ENCODE measurements around the gene ARHGEF19. TPM values are rescaled to one million over a fixed set of nuclear protein-coding genes. Genes with fewer than 3 reads are reported as not detected.

ARHGEF19 gene
- total RNA-seq, 1 experiment from 2014 or later, result 21.1 TPM

DNA sequence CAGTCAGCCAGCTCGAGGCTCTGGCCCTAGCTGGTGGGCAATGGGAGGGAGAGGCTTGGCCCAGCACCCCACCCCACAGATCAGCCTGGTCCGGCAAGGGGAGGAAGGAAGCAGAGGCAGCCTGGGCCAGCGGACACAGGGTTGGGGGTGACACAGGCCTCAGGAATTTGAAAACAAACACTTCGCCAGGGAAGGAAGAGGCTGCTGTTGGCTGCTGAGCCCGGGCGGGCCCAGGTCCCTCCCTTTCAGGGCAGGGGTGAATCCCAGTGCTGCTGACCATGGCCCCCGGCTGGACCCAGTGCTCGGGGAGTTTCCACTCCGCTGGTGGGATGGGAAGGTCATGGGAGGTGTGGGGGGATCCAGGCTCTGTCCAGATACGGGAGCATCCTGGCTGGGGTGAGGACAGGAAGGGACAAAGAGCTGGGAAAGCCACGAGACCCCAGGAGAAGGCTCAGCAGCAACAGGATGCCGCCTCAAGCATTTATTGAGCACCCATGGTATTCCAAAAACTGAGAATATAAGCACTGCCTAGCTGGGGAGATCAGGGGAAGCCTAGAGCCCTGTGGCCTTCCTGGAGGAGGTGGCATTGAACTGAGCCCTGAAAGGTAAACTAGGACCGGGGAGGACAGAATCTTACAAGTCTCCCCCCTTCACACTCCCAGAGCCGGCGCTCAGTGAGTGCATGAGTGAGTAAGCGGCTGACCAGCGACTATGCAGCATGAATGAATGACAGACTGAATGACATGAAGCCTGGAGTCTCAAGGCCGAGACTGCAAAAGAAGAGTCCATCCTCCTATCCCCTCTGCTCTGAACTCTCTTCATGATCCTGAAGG, 30.3 kb downstream of the ARHGEF19 start:
- no peak overlapping the region for H4K8ac ChIP-seq (replicated peaks; ENCODE audit: insufficient read length, low read depth, low read length)
- no peak overlapping the region for H3K23ac ChIP-seq (ENCODE audit: insufficient read length, low read depth, low read length)
- Mint-ChIP-seq H3K27ac (peak overlapping the region; percentile 94 to 98 (median 96)), H3K27me3 (ENCODE audit: low read depth) (peaks cover 3% of the 10 kb centered on the region), H3K4me3 (peak overlapping the region in 1 of 2 experiments; percentile 50; a peak in 1 of 5 replicates), H3K9me3 (no peaks in the 10 kb centered on the region), H3K36me3 (ENCODE audit: insufficient read depth in 1 of 3, low read depth in 3 of 3) (no peaks in the 10 kb centered on the region), H3K4me1 (peaks cover 12 to 20% of the 10 kb centered on the region in 2 experiments)
- no peak overlapping the region for H3K27ac ChIP-seq (ENCODE audit: insufficient read length, low read depth, low read length)
- no peaks in the 10 kb centered on the region for H3K79me2 ChIP-seq (ENCODE audit: insufficient read depth, low read length)
- no peak overlapping the region for H3K4ac ChIP-seq (ENCODE audit: low read depth, low read length)
- no peak overlapping the region for H2BK5ac ChIP-seq (ENCODE audit: insufficient read length, low read length)
- H2AFZ ChIP-seq (ENCODE audit: low read length), result no peak overlapping the region
- H4K5ac ChIP-seq (ENCODE audit: insufficient read length, low read depth, low read length), result no peak overlapping the region
- H3K27me3 ChIP-seq (ENCODE audit: insufficient read depth, low read length), result no peaks in the 10 kb centered on the region
- H3K14ac ChIP-seq (ENCODE audit: insufficient read depth, low read length), result peak overlapping the region; percentile 88
- H2AK5ac ChIP-seq (ENCODE audit: insufficient read length, low read length), result no peak overlapping the region
- H3K18ac ChIP-seq (ENCODE audit: insufficient read length, low read depth, low read length), result peak overlapping the region; percentile 78
- H3K23me2 ChIP-seq (ENCODE audit: insufficient read length, low read depth, low read length, poor library complexity, severe bottlenecking), result no peaks in the 10 kb centered on the region
- no peak overlapping the region for H3T11ph ChIP-seq (ENCODE audit: low read length)
- no peaks in the 10 kb centered on the region for H4K20me1 ChIP-seq (ENCODE audit: control insufficient read depth, insufficient read depth, insufficient read length)
- no peaks in the 10 kb centered on the region for H3K9me3 ChIP-seq (ENCODE audit: control insufficient read depth, low read depth, low read length)
- no peaks in the 10 kb centered on the region for H3K4me1 ChIP-seq (ENCODE audit: insufficient read depth, low read length)
- H2BK12ac ChIP-seq (ENCODE audit: insufficient read length, low read depth, low read length), result peak overlapping the region; percentile 71
- no peaks in the 10 kb centered on the region for H3K79me1 ChIP-seq (ENCODE audit: insufficient read depth, low read depth, low read length, poor library complexity, severe bottlenecking)
- no peak overlapping the region for H3K4me2 ChIP-seq (ENCODE audit: insufficient read depth, insufficient read length, low read length)
- H2BK120ac ChIP-seq (ENCODE audit: low read depth, low read length, poor library complexity, severe bottlenecking), result no peak overlapping the region
- DNase-seq, result peak; percentile 93
- no peak overlapping the region for H3K56ac ChIP-seq (ENCODE audit: insufficient read length, low read depth, low read length)
- H2BK15ac ChIP-seq (ENCODE audit: low read depth, low read length), result no peak overlapping the region
- H4K91ac ChIP-seq (ENCODE audit: insufficient read length, low read depth, low read length), result no peak overlapping the region
- no peak overlapping the region for H2BK20ac ChIP-seq (ENCODE audit: low read depth, low read length, poor library complexity, severe bottlenecking)
- no peak overlapping the region for H3K9ac ChIP-seq (ENCODE audit: extremely low read depth, insufficient read length, low read length)
- WGBS (ENCODE audit: extremely low coverage, insufficient read length, low lambda C conversion rate), result no CpG with 5 or more reads among the region's 18 CpGs
- TF ChIP-seq CTCF (conservative IDR thresholded peaks at IDR 0.05), result no peak
